Measurements from ENCODE around the gene ARL10.

Gene ARL10

GRCh38 chr5:176365351-176366231 lies at the start of gene ARL10:
ARL10 (plus strand) TSS chr5:176365487; CDS start chr5:176365564, 77 bp downstream.
- CTCF ChIA-PET: no interaction called here
- POLR2A ChIA-PET: no interaction called here
- peak within 1 kb of the TSS; percentile 60 for H3K4me3 ChIP-seq (ENCODE audit: low read depth, low read length)
- peak within 1 kb of the TSS; percentile 60; the same call in 1 of the 2 replicates for H3K27ac ChIP-seq (ENCODE audit: extremely low read depth, low read depth, low read length)
- H3K4me1 ChIP-seq (ENCODE audit: control insufficient read depth, insufficient read depth, low read length): no peaks in the 10 kb centered on the region
- no peaks in the 10 kb centered on the region for H3K9me3 ChIP-seq (ENCODE audit: control insufficient read depth, insufficient read depth, low read depth, low read length)
- peaks cover 4 to 37% of the 10 kb centered on the region in 2 experiments; a peak in 2 of 3 replicates for H3K36me3 ChIP-seq (ENCODE audit: control insufficient read depth in 2 of 2, insufficient read depth in 1 of 2, low read length in 2 of 2)
- no peak for TF ChIP-seq ZBTB48 (tag by site-specific recombination; IDR thresholded peaks at IDR 0.05)
- 0 out of 2 replicates have a peak, but pooled peaks have one; percentile 5 for TF ChIP-seq ZXDB (tag by site-specific recombination; IDR thresholded peaks at IDR 0.05)
- TF ChIP-seq SP2 (tag by site-specific recombination; IDR thresholded peaks at IDR 0.05): peak; percentile 57
- peak; percentile 59; the same call in 1 of the 2 replicates for TF ChIP-seq PBX3 (CRISPR knock-in tag; IDR thresholded peaks at IDR 0.05)
- TF ChIP-seq ZNF366 (tag by site-specific recombination; conservative IDR thresholded peaks at IDR 0.05): no peak
- TF ChIP-seq, protein P1, sequence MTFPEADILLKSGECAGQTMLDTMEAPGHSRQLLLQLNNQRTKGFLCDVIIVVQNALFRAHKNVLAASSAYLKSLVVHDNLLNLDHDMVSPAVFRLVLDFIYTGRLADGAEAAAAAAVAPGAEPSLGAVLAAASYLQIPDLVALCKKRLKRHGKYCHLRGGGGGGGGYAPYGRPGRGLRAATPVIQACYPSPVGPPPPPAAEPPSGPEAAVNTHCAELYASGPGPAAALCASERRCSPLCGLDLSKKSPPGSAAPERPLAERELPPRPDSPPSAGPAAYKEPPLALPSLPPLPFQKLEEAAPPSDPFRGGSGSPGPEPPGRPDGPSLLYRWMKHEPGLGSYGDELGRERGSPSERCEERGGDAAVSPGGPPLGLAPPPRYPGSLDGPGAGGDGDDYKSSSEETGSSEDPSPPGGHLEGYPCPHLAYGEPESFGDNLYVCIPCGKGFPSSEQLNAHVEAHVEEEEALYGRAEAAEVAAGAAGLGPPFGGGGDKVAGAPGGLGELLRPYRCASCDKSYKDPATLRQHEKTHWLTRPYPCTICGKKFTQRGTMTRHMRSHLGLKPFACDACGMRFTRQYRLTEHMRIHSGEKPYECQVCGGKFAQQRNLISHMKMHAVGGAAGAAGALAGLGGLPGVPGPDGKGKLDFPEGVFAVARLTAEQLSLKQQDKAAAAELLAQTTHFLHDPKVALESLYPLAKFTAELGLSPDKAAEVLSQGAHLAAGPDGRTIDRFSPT (tag by site-specific recombination; IDR thresholded peaks at IDR 0.05): no peak
- peak; percentile 26; the same call in 1 of the 2 replicates for TF ChIP-seq YY1 (tag by site-specific recombination; IDR thresholded peaks at IDR 0.05)
- TF ChIP-seq ZNF341 (tag by site-specific recombination; IDR thresholded peaks at IDR 0.05; ENCODE audit: low read depth): peak; percentile 69
- TF ChIP-seq ZBTB11 (tag by site-specific recombination; conservative IDR thresholded peaks at IDR 0.05; ENCODE audit: low read depth): 0 out of 2 replicates have a peak, but pooled peaks have one; percentile 20
- TF ChIP-seq ZNF521 (tag by site-specific recombination; IDR thresholded peaks at IDR 0.05): no peak
- TF ChIP-seq SETDB1 (IDR thresholded peaks at IDR 0.05; ENCODE audit: insufficient read length, low read length): no peak
- TF ChIP-seq, protein P2, sequence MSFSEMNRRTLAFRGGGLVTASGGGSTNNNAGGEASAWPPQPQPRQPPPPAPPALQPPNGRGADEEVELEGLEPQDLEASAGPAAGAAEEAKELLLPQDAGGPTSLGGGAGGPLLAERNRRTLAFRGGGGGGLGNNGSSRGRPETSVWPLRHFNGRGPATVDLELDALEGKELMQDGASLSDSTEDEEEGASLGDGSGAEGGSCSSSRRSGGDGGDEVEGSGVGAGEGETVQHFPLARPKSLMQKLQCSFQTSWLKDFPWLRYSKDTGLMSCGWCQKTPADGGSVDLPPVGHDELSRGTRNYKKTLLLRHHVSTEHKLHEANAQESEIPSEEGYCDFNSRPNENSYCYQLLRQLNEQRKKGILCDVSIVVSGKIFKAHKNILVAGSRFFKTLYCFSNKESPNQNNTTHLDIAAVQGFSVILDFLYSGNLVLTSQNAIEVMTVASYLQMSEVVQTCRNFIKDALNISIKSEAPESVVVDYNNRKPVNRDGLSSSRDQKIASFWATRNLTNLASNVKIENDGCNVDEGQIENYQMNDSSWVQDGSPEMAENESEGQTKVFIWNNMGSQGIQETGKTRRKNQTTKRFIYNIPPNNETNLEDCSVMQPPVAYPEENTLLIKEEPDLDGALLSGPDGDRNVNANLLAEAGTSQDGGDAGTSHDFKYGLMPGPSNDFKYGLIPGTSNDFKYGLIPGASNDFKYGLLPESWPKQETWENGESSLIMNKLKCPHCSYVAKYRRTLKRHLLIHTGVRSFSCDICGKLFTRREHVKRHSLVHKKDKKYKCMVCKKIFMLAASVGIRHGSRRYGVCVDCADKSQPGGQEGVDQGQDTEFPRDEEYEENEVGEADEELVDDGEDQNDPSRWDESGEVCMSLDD (tag by site-specific recombination; IDR thresholded peaks at IDR 0.05): no peak
- no peak for TF ChIP-seq ZNF18 (tag by site-specific recombination; IDR thresholded peaks at IDR 0.05)
- no peak for TF ChIP-seq ZFP41 (tag by site-specific recombination; IDR thresholded peaks at IDR 0.05; ENCODE audit: borderline replicate concordance)
- peak; percentile 56; the same call in 1 of the 2 replicates for TF ChIP-seq GLIS2 (tag by site-specific recombination; IDR thresholded peaks at IDR 0.05)
- TF ChIP-seq ZNF426 (tag by site-specific recombination; IDR thresholded peaks at IDR 0.05): no peak
- TF ChIP-seq KLF1 (tag by site-specific recombination; IDR thresholded peaks at IDR 0.05): peak; percentile 26; the same call in 1 of the 2 replicates
- peak; percentile 76 for TF ChIP-seq ZNF10 (tag by site-specific recombination; IDR thresholded peaks at IDR 0.05)
- TF ChIP-seq ZFP3 (tag by site-specific recombination; IDR thresholded peaks at IDR 0.05; ENCODE audit: low read depth): no peak
- peak; percentile 13; the same call in 1 of the 2 replicates for TF ChIP-seq ZNF692 (tag by site-specific recombination; IDR thresholded peaks at IDR 0.05)
- TF ChIP-seq ZBTB26 (tag by site-specific recombination; optimal IDR thresholded peaks at IDR 0.05): peak; percentile 65
- TF ChIP-seq KLF9 (tag by site-specific recombination; IDR thresholded peaks at IDR 0.05; ENCODE audit: low read depth): peak; percentile 53; the same call in 1 of the 2 replicates

All from HEK293 (cell line).